ENCODE measurements around the gene PRODH2.
"Not testable (repeated sequence)": the region's sequence is repeated elsewhere in the genome, so short reads cannot be mapped to it uniquely, and the experiment has no call there.

Gene PRODH2

GRCh38 chr19:35797663-35798062, 15.0 kb downstream of the PRODH2 start:
- Histone ChIP-seq H3F3A (ENCODE audit: low read depth) (no peaks in the 10 kb centered on the region), H3K4me2 (ENCODE audit: low read depth, low read length, poor library complexity, severe bottlenecking) (no peak overlapping the region), H3K9me3 (ENCODE audit: insufficient read depth, low read depth, low read length) (no peaks in the 10 kb centered on the region), H3K4me1 (ENCODE audit: insufficient read depth, low read length, poor library complexity, severe bottlenecking) (no peaks in the 10 kb centered on the region), H3K79me2 (ENCODE audit: insufficient read depth, low read length) (no peaks in the 10 kb centered on the region), H3K27me3 (ENCODE audit: insufficient read depth, low read length, poor library complexity, severe bottlenecking) (no peaks in the 10 kb centered on the region), H4K20me1 (ENCODE audit: insufficient read depth, low read length, poor library complexity, severe bottlenecking) (no peaks in the 10 kb centered on the region), H2AFZ (ENCODE audit: low read length) (no peak overlapping the region), H3K9me2 (replicated peaks; ENCODE audit: low read depth, low read length) (no peaks in the 10 kb centered on the region), H3K9ac (ENCODE audit: low read depth, low read length, poor library complexity, severe bottlenecking) (no peak overlapping the region), H3K36me3 (ENCODE audit: insufficient read depth, low read length) (no peaks in the 10 kb centered on the region), H3K4me3 (ENCODE audit: low read length, poor library complexity, severe bottlenecking) (no peak overlapping the region)
- no peak for TF ChIP-seq EZH2phosphoT487 (IDR thresholded peaks at IDR 0.05; ENCODE audit: borderline replicate concordance)
- TF ChIP-seq CTCF (conservative IDR thresholded peaks at IDR 0.05; ENCODE audit: low read length): no peak

GRCh38 chr19:35796645-35797542, 15.8 kb downstream of the PRODH2 start:
- H3K4me2 ChIP-seq (ENCODE audit: low read depth, low read length, poor library complexity, severe bottlenecking): no peak overlapping the region
- no peaks in the 10 kb centered on the region for H3K27me3 ChIP-seq (ENCODE audit: insufficient read depth, low read length, poor library complexity, severe bottlenecking)
- H3K4me1 ChIP-seq (ENCODE audit: insufficient read depth, low read length, poor library complexity, severe bottlenecking): no peaks in the 10 kb centered on the region
- H2AFZ ChIP-seq (ENCODE audit: low read length): no peak overlapping the region
- H3K79me2 ChIP-seq (ENCODE audit: insufficient read depth, low read length): no peaks in the 10 kb centered on the region
- no peak for TF ChIP-seq CTCF (conservative IDR thresholded peaks at IDR 0.05; ENCODE audit: low read length)
- TF ChIP-seq EZH2phosphoT487 (IDR thresholded peaks at IDR 0.05; ENCODE audit: borderline replicate concordance): no peak
- no peak overlapping the region for H3K4me3 ChIP-seq (ENCODE audit: low read length, poor library complexity, severe bottlenecking)
- no peaks in the 10 kb centered on the region for H3K9me3 ChIP-seq (ENCODE audit: insufficient read depth, low read depth, low read length)
- no peaks in the 10 kb centered on the region for H4K20me1 ChIP-seq (ENCODE audit: insufficient read depth, low read length, poor library complexity, severe bottlenecking)
- H3K9me2 ChIP-seq (replicated peaks; ENCODE audit: low read depth, low read length): no peaks in the 10 kb centered on the region
- no peaks in the 10 kb centered on the region for H3K36me3 ChIP-seq (ENCODE audit: insufficient read depth, low read length)
- H3F3A ChIP-seq (ENCODE audit: low read depth): no peaks in the 10 kb centered on the region
- H3K9ac ChIP-seq (ENCODE audit: low read depth, low read length, poor library complexity, severe bottlenecking): no peak overlapping the region

- H3K4me3 ChIP-seq (ENCODE audit: low read length, poor library complexity, severe bottlenecking); H2AFZ ChIP-seq (ENCODE audit: low read length); H4K20me1 ChIP-seq (ENCODE audit: insufficient read depth, low read length, poor library complexity, severe bottlenecking); H3K27me3 ChIP-seq (ENCODE audit: insufficient read depth, low read length, poor library complexity, severe bottlenecking); H3K79me2 ChIP-seq (ENCODE audit: insufficient read depth, low read length); H3K9me2 ChIP-seq (replicated peaks; ENCODE audit: low read depth, low read length); H3K4me1 ChIP-seq (ENCODE audit: insufficient read depth, low read length, poor library complexity, severe bottlenecking); H3K4me2 ChIP-seq (ENCODE audit: low read depth, low read length, poor library complexity, severe bottlenecking); H3K36me3 ChIP-seq (ENCODE audit: insufficient read depth, low read length); H3F3A ChIP-seq (ENCODE audit: low read depth); H3K9ac ChIP-seq (ENCODE audit: low read depth, low read length, poor library complexity, severe bottlenecking); H3K9me3 ChIP-seq (ENCODE audit: insufficient read depth, low read depth, low read length): not testable (repeated sequence)
Measured at GRCh38 chr19:35795564-35795963, 17.1 kb downstream of the PRODH2 start.

Measured in Loucy (cell line).